Measurements from ENCODE around the gene KRTAP6-2.

KRTAP6-2 gene

DNA sequence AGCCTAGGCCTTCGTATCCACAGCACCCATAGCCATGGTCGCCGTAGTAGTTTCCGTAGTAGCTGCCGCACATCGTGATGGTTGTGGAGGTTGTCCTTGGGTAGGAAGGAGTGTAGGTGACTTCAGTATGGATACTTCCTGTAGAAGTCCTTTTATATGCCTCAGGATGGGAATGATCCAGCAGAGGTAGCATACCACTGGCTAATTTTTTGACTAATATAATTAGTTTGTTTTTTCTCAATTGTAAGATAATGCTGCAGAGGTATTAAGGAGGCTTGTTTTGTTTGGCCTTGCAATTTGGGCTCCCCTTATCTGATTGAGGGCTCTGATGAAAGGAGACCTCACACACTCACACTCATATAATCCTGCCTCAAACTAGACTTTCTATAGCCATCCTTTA lies at the start of gene KRTAP6-2:
Gene KRTAP6-2, minus strand, starts transcription at position 101 of the 400 bp plus-strand sequence. Its CDS starts 28 bp downstream, at position 73.
- DNase-seq (ENCODE audit: low read depth, low spot score) = no peak

DNA sequence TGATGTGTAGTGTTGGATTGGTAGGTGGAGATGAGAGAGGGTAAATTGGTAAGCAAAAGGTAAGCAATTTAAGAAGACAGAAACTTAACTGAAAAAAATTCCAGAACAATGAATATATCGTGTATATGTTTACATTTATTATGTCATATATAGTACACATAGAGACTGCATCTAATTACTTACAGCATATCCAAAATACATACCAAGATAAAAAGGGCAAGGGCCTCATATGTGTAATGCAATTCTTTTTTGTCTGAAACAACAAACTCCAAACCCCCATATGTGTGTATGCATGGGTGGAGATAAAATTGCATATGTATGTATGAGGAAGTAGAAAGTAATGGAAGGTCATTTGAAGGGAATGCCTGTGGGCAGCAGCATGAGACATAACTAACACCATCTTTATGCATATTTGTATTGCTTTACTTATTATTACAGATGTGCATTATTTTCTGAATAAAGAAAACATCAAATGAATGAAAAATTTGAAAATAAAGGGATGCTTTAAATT lies 48.3 kb upstream of the KRTAP6-2 start:
- no peak for DNase-seq (ENCODE audit: low read depth, low spot score)

- no peak for DNase-seq (ENCODE audit: low read depth, low spot score)
Measured at GRCh38 chr21:30642564-30642963, 43.9 kb upstream of the KRTAP6-2 start, which contains the start of gene KRTAP20-3. KRTAP20-3 (plus strand) TSS chr21:30642864.

DNA sequence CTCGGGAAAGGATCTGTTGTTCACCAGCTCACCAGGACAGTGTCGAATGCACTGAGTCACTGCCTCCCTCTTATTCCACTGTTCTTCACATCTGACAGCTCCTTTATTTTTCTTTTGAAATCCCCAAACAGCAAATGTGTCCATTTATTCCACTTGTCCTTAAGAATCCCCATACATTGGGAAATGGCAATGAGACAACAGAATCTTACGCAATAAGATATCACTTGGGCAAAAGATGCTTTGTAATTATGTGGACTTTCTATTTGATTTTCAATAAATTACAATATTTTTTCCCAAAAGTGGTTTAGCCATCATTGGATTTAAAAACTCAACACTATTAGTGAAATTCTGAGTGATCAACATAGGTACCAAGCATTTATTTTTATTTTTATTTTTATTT lies 40.0 kb upstream of the KRTAP6-2 start:
- no peak for DNase-seq (ENCODE audit: low read depth, low spot score)

- DNase-seq (ENCODE audit: low read depth, low spot score) = no peak
Measured at GRCh38 chr21:30634906-30635305, 36.2 kb upstream of the KRTAP6-2 start, which contains the start of gene KRTAP20-2. KRTAP20-2 (plus strand) TSS chr21:30635206; CDS start chr21:30635264, 58 bp downstream.

- DNase-seq (ENCODE audit: low read depth, low spot score) = no peak
Measured at GRCh38 chr21:30629200-30629599, 30.5 kb upstream of the KRTAP6-2 start.

- DNase-seq (ENCODE audit: low read depth, low spot score) = no peak
Measured at GRCh38 chr21:30628109-30628508, 29.4 kb upstream of the KRTAP6-2 start.

DNA sequence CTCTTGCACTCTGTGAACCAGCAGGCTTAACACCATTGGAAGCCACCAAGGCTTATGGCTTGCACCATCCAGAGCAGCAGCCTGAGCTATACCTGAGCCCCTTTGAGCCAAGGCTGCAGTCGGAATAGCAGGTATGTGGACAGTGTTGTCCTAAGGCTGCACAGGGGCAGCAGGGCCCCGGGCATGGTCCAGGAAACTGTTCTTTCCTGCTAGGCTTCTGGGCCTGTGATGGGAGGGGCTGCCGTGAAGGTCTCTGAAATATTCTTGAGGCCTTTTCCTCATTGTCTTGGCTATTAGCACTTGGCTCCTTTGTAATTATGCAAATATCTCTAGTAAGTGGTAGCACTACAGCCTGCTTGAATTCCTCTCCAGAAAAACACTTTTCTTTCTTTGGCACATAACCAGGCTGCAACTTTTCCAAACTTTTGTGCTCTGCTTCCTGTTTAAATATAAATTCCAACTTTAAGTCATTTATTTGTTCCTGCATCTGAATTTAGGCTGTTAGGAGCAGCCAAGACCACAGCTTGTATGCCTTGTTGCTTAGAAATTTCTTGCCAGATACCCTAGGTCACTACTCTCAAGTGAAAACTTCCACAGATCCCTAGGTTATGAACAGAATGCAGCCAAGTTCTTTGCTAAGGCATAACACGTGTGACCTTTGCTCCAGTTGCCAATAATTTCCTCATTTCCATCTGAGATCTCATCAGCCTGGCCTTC lies 26.9 kb upstream of the KRTAP6-2 start:
- DNase-seq (ENCODE audit: low read depth, low spot score) = no peak

DNA sequence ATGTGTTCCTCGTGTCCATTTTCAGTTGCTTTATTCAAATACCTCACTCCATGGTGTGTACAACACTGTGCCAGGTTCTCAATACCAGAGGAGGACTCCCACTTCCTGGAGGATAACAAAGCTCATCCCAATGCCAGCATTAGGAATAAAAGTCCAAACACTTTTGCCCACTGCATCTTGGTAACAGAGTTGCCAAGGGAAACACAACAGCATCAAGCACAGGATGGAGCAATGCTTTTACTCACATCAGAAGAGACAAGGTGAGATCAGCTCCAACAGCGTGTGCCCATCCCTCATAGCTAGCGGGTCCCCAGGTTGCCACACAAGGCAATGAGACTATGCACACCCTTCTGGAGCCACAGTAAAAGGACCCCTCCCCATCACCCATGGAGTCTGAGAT lies 24.7 kb upstream of the KRTAP6-2 start:
- no peak for DNase-seq (ENCODE audit: low read depth, low spot score)

- DNase-seq (ENCODE audit: low read depth, low spot score) = no peak
Measured at GRCh38 chr21:30620522-30620921, 21.8 kb upstream of the KRTAP6-2 start, which contains the start of gene KRTAP20-4. KRTAP20-4 (plus strand) TSS chr21:30620627.

DNA sequence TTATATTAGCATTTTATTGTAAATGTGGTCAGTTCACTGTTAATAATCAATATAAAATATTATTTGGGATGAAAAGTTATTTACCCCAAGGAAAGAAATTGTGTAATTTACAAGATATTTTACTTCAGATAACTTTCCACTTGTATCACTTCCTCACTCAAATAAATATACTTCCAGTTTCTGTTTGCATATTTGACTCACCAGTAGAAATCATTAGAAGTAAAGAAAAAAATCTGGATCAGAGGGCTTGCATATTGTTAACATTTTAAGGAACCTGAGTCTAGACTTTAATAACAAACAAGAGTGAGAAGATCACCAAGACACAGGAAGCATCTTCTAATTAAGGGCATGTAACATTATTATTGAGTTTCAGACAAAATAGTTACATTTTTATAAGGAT lies 21.4 kb upstream of the KRTAP6-2 start:
- DNase-seq (ENCODE audit: low read depth, low spot score) = no peak

GRCh38 chr21:30616125-30616524 lies 17.4 kb upstream of the KRTAP6-2 start, which contains the start of gene KRTAP20-1:
KRTAP20-1 (plus strand) TSS chr21:30616425; CDS start chr21:30616455, 30 bp downstream.
- no peak for DNase-seq (ENCODE audit: low read depth, low spot score)

- DNase-seq (ENCODE audit: low read depth, low spot score) = no peak
Measured at GRCh38 chr21:30615199-30615598, 16.5 kb upstream of the KRTAP6-2 start.

- DNase-seq (ENCODE audit: low read depth, low spot score) = no peak
Measured at GRCh38 chr21:30613836-30614235, 15.1 kb upstream of the KRTAP6-2 start, which contains the start of gene KRTAP6-1. KRTAP6-1 (minus strand) TSS chr21:30613930; CDS start chr21:30613904, 26 bp downstream.

DNA sequence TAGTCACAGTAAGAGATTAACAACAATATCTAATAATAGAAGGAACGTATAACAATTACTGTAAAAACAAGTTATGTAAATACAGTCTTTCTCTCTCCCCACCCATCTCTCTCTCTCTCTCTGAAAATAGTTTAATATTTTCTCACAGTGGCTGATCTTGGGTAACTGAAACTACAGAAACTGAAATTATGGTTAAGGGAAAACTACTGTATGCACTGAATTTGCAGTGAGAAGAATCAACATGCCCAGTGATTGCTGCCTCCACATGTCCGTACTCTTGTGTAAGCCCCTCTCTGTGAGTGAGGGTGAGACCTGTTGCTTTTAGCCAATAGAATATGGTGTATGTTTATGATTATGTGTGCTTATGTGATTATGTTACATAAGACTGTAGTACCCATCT lies 13.4 kb upstream of the KRTAP6-2 start:
- no peak for DNase-seq (ENCODE audit: low read depth, low spot score)

DNA sequence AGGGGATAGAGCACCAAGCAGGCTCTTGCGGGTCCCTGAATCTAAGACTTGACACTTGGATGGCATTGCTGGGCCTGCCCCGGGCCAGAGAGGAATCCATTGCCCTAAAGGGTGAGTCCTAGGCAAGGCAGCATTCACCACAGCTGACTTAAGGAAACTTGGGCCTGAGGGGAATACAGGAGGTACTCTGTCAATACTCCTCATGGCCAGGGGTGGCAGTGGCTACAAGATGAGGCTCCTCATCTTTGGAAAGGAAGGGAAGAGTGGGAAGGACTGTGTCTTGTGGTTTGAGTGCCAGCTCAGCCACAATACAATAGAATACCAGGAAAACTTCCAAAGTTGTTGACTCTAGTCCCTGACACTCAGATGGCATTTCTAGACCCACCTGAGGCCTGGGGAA lies 7.3 kb upstream of the KRTAP6-2 start:
- no peak for DNase-seq (ENCODE audit: low read depth, low spot score)

DNA sequence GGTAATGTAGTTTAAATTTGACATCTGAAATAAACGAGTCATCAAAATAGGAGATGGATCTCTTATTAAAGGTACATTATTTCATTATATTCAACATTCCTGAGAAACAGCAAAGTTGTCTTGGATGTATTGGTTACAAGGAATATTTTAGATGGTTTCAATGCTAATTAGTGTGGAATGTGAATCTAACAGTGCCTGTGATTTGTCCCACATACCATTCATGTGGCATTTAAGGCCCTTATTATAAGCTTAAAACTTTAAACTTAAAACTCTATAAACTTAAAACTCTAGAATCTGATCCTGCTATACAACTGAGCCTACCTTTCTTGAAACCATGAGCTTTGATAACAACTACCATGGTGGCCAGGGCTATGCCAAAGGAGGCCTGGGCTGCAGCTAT lies 2.1 kb upstream of the KRTAP6-2 start, which contains the start of gene KRTAP22-1:
Gene KRTAP22-1, plus strand, starts transcription at position 301 of the 400 bp plus-strand sequence.
- DNase-seq (ENCODE audit: low read depth, low spot score) = no peak

- DNase-seq (ENCODE audit: low read depth, low spot score) = no peak
Measured at GRCh38 chr21:30592140-30592539, 6.6 kb downstream of the KRTAP6-2 start, which contains the start of gene KRTAP6-3. KRTAP6-3 (plus strand) TSS chr21:30592440; CDS start chr21:30592446, 6 bp downstream.

DNA sequence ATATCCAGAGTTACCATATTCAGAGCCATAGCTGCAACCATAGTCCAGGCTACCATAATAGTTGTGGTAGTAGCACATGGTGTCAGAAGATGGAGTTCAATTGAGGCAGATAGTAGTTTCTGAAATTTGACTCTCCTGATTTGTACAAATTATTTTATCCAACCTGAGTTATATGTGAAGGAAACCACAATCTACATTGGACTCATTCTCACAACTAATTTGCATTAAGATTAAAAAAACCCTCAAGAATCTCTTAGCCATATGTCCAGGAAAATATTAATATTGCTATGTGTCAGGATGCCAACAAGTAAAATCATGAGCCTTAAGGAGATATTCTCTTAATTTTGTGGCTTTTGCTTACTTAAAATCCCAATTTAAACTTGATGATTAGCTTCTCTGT lies 8.4 kb downstream of the KRTAP6-2 start, which contains the start of gene KRTAP22-2:
Gene KRTAP22-2, minus strand, starts transcription at position 101 of the 400 bp plus-strand sequence.
- no peak for DNase-seq (ENCODE audit: low read depth, low spot score)

DNA sequence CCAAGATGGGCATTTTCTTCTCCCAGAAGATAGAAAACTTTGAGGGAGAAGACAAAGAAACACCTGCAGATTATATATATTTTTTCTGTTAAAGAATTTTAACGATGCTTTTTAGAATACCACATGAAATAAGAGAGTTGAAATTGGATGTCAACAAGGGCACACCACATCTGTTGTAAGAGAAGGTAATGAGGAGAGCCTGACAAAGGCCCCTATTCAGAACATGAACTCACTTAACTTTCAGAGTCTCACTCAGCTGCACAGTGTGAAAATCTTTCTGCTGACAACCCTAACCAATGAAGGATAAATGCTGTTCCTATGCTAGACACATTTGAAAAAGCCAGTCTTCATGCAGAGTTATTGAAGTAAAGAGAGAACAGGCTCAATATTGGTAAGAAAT lies 15.8 kb downstream of the KRTAP6-2 start:
- no peak for DNase-seq (ENCODE audit: low read depth, low spot score)

- no peak for DNase-seq (ENCODE audit: low read depth, low spot score)
Measured at GRCh38 chr21:30580132-30580531, 18.6 kb downstream of the KRTAP6-2 start.

DNA sequence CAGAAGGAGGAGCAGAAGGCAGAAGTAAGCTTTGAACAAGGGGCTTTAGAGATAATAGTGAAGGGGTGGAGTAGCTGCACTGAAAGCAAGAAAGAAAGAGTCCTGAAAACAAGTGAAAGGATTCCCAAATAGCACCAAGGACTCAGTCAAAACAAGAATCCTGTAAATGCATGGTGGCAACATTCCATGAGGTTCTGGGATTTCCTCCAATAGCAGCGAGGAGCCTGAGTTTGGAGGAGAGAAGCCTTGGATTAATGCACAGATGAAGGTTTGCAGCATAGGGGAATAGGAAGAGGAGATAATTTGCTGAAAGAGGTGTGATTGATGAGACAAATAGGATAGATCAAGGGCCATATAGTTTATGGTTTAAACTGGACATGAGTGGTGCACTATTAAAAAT lies 19.4 kb downstream of the KRTAP6-2 start:
- no peak for DNase-seq (ENCODE audit: low read depth, low spot score)

DNA sequence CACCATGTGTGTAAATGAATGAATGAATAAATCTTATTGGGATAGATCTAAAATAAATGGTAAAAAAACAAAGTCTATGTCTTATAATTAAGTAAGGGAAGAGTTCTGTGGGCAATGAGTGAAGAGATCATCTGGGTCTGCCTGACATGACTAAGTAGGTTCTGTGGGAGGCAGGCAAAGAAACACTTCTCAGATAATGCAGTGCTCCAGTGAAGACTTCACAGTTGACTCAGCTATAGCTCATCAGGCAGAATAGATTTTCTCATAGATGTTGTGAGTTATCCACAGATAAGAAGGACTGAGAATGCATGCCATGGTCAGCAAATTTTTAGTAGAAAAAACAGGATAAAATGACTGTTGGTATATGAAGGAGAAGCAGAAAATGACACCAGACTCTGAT lies 20.9 kb downstream of the KRTAP6-2 start:
- DNase-seq (ENCODE audit: low read depth, low spot score) = no peak
